ENCODE data around the gene ANKLE1.
A peak's percentile ranks its signal among the peaks of the same experiment; 100 is the strongest.

ANKLE1 gene

DNA sequence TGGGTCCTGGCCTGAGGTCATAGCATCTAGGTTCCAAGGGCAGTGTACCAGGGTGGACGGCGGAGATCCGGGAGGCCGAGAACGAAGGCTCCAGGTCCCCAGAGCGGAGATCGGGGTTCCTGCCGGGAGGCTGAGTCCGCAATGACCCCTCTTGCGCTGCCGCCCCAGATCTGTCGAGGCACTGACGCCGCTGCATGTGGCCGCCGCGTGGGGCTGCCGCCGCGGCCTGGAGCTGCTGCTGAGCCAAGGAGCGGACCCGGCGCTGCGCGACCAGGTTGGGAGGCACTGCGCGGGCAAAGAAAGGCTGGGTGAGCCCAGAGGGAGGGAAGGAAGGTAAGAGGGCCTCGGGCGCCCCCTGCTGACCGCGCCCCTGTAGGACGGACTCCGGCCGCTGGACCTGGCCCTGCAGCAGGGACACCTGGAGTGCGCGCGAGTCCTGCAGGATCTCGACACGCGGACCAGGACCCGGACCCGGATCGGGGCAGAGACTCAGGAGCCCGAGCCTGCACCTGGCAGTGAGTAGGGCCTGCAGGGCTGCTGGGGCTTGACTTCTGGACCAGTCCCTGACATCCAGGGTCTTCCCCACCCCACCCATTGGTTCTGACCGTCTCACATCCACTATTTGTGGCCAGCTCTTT, 906 bp downstream of the ANKLE1 start:
- TF ChIP-seq FOXP2 (optimal IDR thresholded peaks at IDR 0.05; ENCODE audit: borderline replicate concordance, extremely low read depth, extremely low read length, insufficient read depth): peak; percentile 92
- TF ChIP-seq TAF1 (IDR thresholded peaks at IDR 0.05; ENCODE audit: borderline replicate concordance, insufficient read depth, low read length): no peak

DNA sequence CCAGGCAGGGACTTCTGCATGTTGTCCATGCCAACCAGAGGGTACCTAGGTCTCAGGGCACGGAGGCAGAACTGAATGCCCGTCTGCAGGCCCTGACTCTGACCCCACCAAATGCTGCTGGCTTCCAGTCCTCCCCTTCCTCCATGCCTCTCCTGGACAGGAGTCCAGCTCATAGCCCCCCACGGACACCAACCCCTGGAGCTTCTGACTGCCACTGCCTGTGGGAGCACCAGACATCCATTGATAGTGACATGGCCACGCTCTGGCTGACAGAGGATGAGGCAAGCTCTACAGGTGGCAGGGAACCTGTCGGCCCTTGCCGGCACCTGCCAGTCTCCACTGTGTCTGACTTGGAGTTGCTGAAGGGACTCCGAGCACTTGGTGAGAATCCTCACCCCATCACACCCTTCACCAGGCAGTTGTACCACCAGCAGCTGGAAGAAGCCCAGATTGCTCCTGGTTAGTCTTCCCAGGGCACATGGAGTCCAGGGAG, 1.8 kb downstream of the ANKLE1 start:
- TF ChIP-seq, protein P1, sequence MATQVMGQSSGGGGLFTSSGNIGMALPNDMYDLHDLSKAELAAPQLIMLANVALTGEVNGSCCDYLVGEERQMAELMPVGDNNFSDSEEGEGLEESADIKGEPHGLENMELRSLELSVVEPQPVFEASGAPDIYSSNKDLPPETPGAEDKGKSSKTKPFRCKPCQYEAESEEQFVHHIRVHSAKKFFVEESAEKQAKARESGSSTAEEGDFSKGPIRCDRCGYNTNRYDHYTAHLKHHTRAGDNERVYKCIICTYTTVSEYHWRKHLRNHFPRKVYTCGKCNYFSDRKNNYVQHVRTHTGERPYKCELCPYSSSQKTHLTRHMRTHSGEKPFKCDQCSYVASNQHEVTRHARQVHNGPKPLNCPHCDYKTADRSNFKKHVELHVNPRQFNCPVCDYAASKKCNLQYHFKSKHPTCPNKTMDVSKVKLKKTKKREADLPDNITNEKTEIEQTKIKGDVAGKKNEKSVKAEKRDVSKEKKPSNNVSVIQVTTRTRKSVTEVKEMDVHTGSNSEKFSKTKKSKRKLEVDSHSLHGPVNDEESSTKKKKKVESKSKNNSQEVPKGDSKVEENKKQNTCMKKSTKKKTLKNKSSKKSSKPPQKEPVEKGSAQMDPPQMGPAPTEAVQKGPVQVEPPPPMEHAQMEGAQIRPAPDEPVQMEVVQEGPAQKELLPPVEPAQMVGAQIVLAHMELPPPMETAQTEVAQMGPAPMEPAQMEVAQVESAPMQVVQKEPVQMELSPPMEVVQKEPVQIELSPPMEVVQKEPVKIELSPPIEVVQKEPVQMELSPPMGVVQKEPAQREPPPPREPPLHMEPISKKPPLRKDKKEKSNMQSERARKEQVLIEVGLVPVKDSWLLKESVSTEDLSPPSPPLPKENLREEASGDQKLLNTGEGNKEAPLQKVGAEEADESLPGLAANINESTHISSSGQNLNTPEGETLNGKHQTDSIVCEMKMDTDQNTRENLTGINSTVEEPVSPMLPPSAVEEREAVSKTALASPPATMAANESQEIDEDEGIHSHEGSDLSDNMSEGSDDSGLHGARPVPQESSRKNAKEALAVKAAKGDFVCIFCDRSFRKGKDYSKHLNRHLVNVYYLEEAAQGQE (IDR thresholded peaks at IDR 0.05; ENCODE audit: insufficient read depth in 1 of 2, low read depth in 2 of 2, low read length in 2 of 2): no peak
- no peak for TF ChIP-seq TAF1 (IDR thresholded peaks at IDR 0.05; ENCODE audit: borderline replicate concordance, insufficient read depth, low read length)
- TF ChIP-seq SIN3A (IDR thresholded peaks at IDR 0.05; ENCODE audit: borderline replicate concordance, insufficient read depth, low read length): no peak
- no peak for TF ChIP-seq POLR2AphosphoS5 (IDR thresholded peaks at IDR 0.05; ENCODE audit: low read depth, low read length)
- TF ChIP-seq FOXP2 (optimal IDR thresholded peaks at IDR 0.05; ENCODE audit: borderline replicate concordance, extremely low read depth, extremely low read length, insufficient read depth): no peak

DNA sequence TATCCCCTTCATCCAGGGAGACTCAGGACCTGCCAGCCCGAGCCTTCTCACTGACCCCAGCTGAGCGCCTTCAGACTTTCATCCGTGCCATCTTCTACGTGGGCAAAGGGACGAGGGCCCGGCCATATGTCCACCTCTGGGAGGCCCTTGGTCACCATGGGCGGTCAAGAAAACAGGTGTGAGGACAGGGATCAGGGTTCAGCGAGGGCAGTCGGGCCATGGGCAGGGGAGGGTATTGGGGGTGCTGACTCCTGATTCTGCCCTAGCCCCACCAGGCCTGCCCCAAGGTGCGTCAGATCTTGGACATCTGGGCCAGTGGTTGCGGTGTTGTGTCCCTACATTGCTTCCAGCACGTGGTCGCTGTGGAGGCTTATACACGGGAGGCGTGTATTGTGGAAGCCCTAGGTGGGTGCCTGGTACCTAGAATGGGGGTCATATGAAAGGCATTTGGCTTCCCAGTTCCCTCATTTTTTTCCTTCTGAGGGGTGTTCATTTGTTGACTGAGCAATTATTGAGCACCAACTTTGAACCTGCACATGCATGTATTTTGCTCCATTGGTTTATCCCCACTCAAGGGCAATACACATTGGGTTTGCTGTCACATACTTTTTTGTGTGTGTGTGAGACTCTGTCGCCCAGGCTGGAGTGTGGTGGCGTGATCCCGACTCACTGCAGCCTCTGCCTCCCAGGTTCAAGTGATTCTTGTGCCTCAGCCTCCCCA, 3.9 kb downstream of the ANKLE1 start:
- no peak for TF ChIP-seq POLR2AphosphoS5 (IDR thresholded peaks at IDR 0.05; ENCODE audit: low read depth, low read length)
- TF ChIP-seq TAF1 (IDR thresholded peaks at IDR 0.05; ENCODE audit: borderline replicate concordance, insufficient read depth, low read length): no peak
- TF ChIP-seq SIN3A (IDR thresholded peaks at IDR 0.05; ENCODE audit: borderline replicate concordance, insufficient read depth, low read length): no peak
- TF ChIP-seq FOXP2 (optimal IDR thresholded peaks at IDR 0.05; ENCODE audit: borderline replicate concordance, extremely low read depth, extremely low read length, insufficient read depth): no peak
- TF ChIP-seq, protein P1 (IDR thresholded peaks at IDR 0.05; ENCODE audit: insufficient read depth in 1 of 2, low read depth in 2 of 2, low read length in 2 of 2): no peak

DNA sequence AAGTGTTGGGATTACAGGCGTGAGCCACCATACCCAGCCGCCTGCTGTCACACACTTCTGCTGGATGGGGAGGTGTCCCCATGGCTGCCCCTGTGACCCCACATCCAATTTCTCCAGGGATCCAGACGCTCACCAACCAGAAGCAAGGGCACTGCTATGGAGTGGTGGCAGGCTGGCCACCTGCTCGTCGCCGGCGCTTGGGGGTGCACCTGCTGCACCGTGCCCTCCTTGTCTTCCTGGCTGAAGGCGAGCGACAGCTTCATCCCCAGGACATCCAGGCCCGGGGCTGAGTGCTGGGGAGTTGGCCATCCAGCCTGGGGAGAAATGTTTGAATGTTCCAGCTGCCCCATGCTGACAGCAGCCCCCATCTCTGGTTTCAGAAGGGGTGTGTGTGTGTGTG, 4.6 kb downstream of the ANKLE1 start:
- TF ChIP-seq POLR2AphosphoS5 (IDR thresholded peaks at IDR 0.05; ENCODE audit: low read depth, low read length) (no peak), TAF1 (IDR thresholded peaks at IDR 0.05; ENCODE audit: borderline replicate concordance, insufficient read depth, low read length) (no peak), SIN3A (IDR thresholded peaks at IDR 0.05; ENCODE audit: borderline replicate concordance, insufficient read depth, low read length) (no peak), FOXP2 (optimal IDR thresholded peaks at IDR 0.05; ENCODE audit: borderline replicate concordance, extremely low read depth, extremely low read length, insufficient read depth) (no peak)
- TF ChIP-seq, protein P1 (IDR thresholded peaks at IDR 0.05; ENCODE audit: insufficient read depth in 1 of 2, low read depth in 2 of 2, low read length in 2 of 2): no peak

DNA sequence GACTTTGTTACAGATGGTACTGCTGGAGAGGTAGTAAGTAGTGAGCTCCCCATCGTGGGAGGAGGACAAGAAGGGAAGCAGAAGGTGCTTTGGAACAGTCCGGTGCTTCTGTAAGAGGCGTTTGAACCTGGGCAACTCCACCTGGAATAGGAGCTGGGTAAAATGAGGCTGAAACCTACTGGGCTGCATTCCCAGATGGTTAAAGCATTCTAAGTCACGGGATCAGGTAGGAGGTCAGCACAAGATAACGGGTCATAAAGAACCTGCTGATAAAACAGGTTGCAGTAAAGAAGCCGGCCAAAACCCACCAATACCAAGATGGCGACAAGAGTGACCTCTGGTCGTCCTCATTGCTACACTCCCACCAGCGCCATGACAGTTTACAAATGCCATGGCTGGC, 5.1 kb downstream of the ANKLE1 start:
- TF ChIP-seq TAF1 (IDR thresholded peaks at IDR 0.05; ENCODE audit: borderline replicate concordance, insufficient read depth, low read length) (no peak), SIN3A (IDR thresholded peaks at IDR 0.05; ENCODE audit: borderline replicate concordance, insufficient read depth, low read length) (no peak), POLR2AphosphoS5 (IDR thresholded peaks at IDR 0.05; ENCODE audit: low read depth, low read length) (no peak), FOXP2 (optimal IDR thresholded peaks at IDR 0.05; ENCODE audit: borderline replicate concordance, extremely low read depth, extremely low read length, insufficient read depth) (no peak)
- TF ChIP-seq, protein P1 (IDR thresholded peaks at IDR 0.05; ENCODE audit: insufficient read depth in 1 of 2, low read depth in 2 of 2, low read length in 2 of 2): no peak
